ENCODE data around the gene SELPLG. TPM values are rescaled to one million over a fixed set of nuclear protein-coding genes. Genes with fewer than 3 reads are reported as not detected.
A peak's percentile ranks its signal among the peaks of the same experiment; 100 is the strongest.

SELPLG gene
- total RNA-seq, 1 donor from 2014 or later, result not detected

DNA sequence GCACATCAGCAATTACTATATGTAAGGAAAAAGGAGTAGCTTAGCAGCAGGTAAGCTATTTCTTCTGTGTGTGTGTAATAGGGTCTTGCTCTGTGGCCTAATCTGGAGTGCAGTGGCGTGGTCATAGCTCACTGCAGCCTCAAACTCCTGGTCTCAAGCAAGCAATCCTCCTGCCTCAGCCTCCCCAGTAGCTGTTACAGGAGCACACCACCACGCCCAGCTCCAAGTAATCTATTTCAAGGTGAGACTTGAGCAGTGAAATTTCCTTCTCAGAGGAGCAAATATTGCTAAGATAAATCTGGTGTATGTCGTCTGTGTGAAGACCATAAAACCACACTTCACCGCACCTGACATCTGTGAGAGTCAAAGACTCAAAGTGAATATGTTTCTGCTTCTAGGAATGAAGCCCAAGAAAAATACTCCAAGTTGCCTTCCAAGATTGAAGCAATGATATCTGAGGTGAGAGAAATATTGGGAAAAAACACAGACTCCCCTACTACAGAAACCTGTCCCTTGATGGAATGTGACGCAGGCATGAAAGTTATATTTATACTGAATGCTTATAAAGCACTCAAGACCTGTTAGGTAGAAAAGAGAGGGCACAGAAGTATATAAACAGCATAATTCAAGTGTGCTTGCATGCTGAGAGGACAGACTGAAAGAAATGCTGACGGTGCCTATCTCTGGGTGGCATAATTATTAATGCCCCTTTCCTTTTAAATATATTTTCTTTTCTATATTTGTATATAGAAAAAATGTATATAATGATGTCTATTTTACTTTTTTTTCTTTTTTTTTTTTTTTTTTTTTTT, 2.5 kb upstream of the SELPLG start:
- no peaks in the 10 kb centered on the region for H3K36me3 ChIP-seq
- H3K27me3 Mint-ChIP-seq (ENCODE audit: insufficient read depth, low read depth), result peaks cover 19% of the 10 kb centered on the region
- no peak overlapping the region for H3K27ac ChIP-seq
- no peak overlapping the region for H3K4me2 ChIP-seq
- peak overlapping the region; percentile 95 for H3K27ac Mint-ChIP-seq
- H3K27me3 ChIP-seq, result no peaks in the 10 kb centered on the region
- H3K9me3 ChIP-seq (ENCODE audit: low read depth), result no peaks in the 10 kb centered on the region
- no peak for DNase-seq (ENCODE audit: low spot score)
- H3K9ac ChIP-seq, result no peak overlapping the region
- no peaks in the 10 kb centered on the region for H3K9me3 Mint-ChIP-seq
- H3K4me3 ChIP-seq, result no peak overlapping the region
- H3K4me1 Mint-ChIP-seq, result peaks cover 82% of the 10 kb centered on the region
- H2AFZ ChIP-seq (replicated peaks), result no peak overlapping the region
- H3K4me1 ChIP-seq, result peaks cover 55% of the 10 kb centered on the region
- TF ChIP-seq EZH2phosphoT487 (IDR thresholded peaks at IDR 0.05), result no peak
- TF ChIP-seq EZH2 (IDR thresholded peaks at IDR 0.05), result no peak
- TF ChIP-seq, protein P1, sequence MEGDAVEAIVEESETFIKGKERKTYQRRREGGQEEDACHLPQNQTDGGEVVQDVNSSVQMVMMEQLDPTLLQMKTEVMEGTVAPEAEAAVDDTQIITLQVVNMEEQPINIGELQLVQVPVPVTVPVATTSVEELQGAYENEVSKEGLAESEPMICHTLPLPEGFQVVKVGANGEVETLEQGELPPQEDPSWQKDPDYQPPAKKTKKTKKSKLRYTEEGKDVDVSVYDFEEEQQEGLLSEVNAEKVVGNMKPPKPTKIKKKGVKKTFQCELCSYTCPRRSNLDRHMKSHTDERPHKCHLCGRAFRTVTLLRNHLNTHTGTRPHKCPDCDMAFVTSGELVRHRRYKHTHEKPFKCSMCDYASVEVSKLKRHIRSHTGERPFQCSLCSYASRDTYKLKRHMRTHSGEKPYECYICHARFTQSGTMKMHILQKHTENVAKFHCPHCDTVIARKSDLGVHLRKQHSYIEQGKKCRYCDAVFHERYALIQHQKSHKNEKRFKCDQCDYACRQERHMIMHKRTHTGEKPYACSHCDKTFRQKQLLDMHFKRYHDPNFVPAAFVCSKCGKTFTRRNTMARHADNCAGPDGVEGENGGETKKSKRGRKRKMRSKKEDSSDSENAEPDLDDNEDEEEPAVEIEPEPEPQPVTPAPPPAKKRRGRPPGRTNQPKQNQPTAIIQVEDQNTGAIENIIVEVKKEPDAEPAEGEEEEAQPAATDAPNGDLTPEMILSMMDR (IDR thresholded peaks at IDR 0.05), result no peak
- peaks cover 4% of the 10 kb centered on the region for H3K36me3 Mint-ChIP-seq
- H4K20me1 ChIP-seq (ENCODE audit: low read depth), result no peaks in the 10 kb centered on the region
- H3K4me3 Mint-ChIP-seq, result no peak overlapping the region
- peaks cover 44% of the 10 kb centered on the region for H3F3A ChIP-seq (ENCODE audit: low read depth)
- no peaks in the 10 kb centered on the region for H3K79me2 ChIP-seq (ENCODE audit: low read depth)

DNA sequence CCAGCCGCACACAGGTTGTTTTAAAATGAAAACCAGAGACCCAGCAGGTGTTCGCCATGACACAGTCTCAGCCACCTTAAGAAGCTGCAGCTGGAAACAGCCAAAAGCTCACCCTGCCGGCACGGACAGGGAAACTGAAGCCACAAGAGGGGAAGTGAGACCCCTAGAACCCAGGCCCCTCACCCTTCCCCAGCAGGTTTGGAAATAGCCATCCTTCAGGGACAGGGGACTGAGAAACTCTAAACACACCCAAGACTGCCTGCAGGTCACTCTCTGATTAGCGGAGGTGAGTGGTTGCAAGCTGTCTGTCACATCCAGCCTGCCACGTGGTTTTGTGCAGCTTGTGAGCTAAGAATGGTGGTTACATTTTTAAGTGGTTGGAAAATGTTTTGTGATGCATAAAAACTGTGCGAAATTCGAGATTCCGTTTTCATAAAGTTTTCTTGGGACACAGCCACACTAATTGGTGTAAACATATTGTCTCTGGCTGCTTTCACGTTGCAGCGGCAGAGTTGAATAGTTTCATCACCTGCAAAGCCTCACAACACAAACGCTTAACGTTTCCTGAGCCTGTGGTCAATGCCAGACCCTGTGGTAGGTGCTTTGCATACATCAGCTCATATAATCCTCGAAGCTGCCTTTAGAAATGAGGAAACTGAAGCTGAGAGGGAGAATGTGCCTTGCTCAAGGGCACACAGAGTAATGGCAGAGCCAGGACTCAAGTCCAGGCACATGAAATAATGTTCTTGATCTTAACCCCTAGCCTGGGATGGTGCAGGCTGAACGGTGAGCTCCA, 1.7 kb upstream of the SELPLG start:
- H3K4me2 ChIP-seq, result peak overlapping the region; percentile 45
- no peaks in the 10 kb centered on the region for H3K9me3 Mint-ChIP-seq
- H3K36me3 Mint-ChIP-seq, result no peaks in the 10 kb centered on the region
- H3K9ac ChIP-seq, result no peak overlapping the region
- no peaks in the 10 kb centered on the region for H3K9me3 ChIP-seq (ENCODE audit: low read depth)
- no peaks in the 10 kb centered on the region for H3K79me2 ChIP-seq (ENCODE audit: low read depth)
- no peaks in the 10 kb centered on the region for H4K20me1 ChIP-seq (ENCODE audit: low read depth)
- peak; percentile 33 for DNase-seq (ENCODE audit: low spot score)
- no peak overlapping the region for H3K4me3 ChIP-seq
- H3K36me3 ChIP-seq, result no peaks in the 10 kb centered on the region
- H3K27ac Mint-ChIP-seq, result peak overlapping the region; percentile 95
- no peaks in the 10 kb centered on the region for H3K27me3 ChIP-seq
- H3K27me3 Mint-ChIP-seq (ENCODE audit: insufficient read depth, low read depth), result peaks cover 19% of the 10 kb centered on the region
- peaks cover 84% of the 10 kb centered on the region for H3K4me1 Mint-ChIP-seq
- H3K4me3 Mint-ChIP-seq, result no peak overlapping the region
- peaks cover 55% of the 10 kb centered on the region for H3K4me1 ChIP-seq
- peaks cover 44% of the 10 kb centered on the region for H3F3A ChIP-seq (ENCODE audit: low read depth)
- TF ChIP-seq EZH2 (IDR thresholded peaks at IDR 0.05) (no peak), EZH2phosphoT487 (IDR thresholded peaks at IDR 0.05) (no peak)
- TF ChIP-seq, protein P1 (IDR thresholded peaks at IDR 0.05), result no peak
- H3K27ac ChIP-seq, result no peak overlapping the region
- no peak overlapping the region for H2AFZ ChIP-seq (replicated peaks)

DNA sequence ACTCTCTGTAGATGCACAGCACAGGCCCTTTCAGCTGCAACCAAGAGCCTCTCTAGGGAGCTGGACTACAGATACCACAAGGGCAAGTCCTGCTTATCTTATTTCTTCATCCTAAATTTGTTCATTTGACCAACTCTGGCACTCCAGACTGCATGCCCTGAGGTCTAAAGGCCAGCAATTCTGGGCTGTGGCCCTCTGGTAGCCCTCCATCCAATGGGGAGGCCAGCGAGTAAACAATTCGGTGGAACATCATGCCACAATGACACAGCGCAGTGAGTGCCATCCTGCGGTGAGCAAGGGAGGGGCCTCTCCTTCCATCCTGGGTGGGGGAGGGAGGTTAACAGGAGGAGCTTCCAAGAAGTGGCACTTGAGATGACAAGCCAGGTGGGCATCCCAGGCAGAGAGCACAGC, 652 bp upstream of the SELPLG start:
- TF ChIP-seq, protein P1 (IDR thresholded peaks at IDR 0.05), result no peak
- TF ChIP-seq EZH2phosphoT487 (IDR thresholded peaks at IDR 0.05) (no peak), EZH2 (IDR thresholded peaks at IDR 0.05) (no peak)
- Histone ChIP-seq H3K36me3 (no peaks in the 10 kb centered on the region), H3K79me2 (ENCODE audit: low read depth) (no peaks in the 10 kb centered on the region), H3K4me2 (no peak overlapping the region), H3K9ac (no peak overlapping the region), H3K27me3 (no peaks in the 10 kb centered on the region), H3K9me3 (ENCODE audit: low read depth) (no peaks in the 10 kb centered on the region), H3K4me1 (peaks cover 47% of the 10 kb centered on the region), H3K4me3 (no peak overlapping the region), H3F3A (ENCODE audit: low read depth) (peaks cover 38% of the 10 kb centered on the region), H4K20me1 (ENCODE audit: low read depth) (no peaks in the 10 kb centered on the region), H2AFZ (replicated peaks) (peak overlapping the region; percentile 80), H3K27ac (no peak overlapping the region)
- Mint-ChIP-seq H3K27ac (no peak overlapping the region), H3K4me3 (no peak overlapping the region), H3K4me1 (peaks cover 83% of the 10 kb centered on the region), H3K27me3 (ENCODE audit: insufficient read depth, low read depth) (peaks cover 19% of the 10 kb centered on the region), H3K36me3 (no peaks in the 10 kb centered on the region), H3K9me3 (no peaks in the 10 kb centered on the region)
- no peak for DNase-seq (ENCODE audit: low spot score)

Measured in neural progenitor cell (in vitro differentiated cells).